Measurements from ENCODE around the gene CLPTM1L. TPM values are rescaled to one million over a fixed set of nuclear protein-coding genes. Genes with fewer than 3 reads are reported as not detected.

Gene CLPTM1L
- total and polyA plus RNA-seq, 2 experiments from 2014 or later = 129 to 130 TPM

DNA sequence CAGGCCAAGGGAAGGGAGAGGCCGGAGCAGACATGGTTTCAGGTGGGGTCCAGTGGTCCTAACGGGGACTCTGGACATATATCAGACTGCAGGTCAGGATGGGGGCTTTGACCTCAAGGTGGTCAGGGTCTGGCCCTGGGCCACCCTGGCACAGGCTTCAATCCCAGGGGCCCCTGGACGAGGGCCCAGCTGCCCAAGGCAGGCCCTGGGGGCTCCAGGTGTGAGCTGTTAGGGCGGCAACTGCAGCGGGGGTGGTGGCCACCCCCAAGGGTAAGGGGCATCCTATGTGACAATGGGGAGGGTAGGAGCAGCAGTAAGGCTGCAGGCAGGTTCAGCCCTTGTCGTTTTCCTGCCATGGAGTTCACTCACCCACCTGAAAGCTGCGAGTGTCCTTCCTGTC is 45.4 kb upstream of the CLPTM1L start:
- H3K36me3 ChIP-seq (replicated peaks; ENCODE audit: insufficient read depth, low read depth) = no peaks in the 10 kb centered on the region
- no peaks in the 10 kb centered on the region for H3K9me3 ChIP-seq (ENCODE audit: low read depth)
- H4K20me1 ChIP-seq (ENCODE audit: insufficient read depth, poor library complexity, severe bottlenecking) = no peaks in the 10 kb centered on the region
- H3K4me3 ChIP-seq = no peak overlapping the region
- DNase-seq (ENCODE audit: low spot score) = no peak
- peaks cover 22% of the 10 kb centered on the region for H3K27me3 ChIP-seq
- peaks cover 2% of the 10 kb centered on the region for H3K4me1 ChIP-seq (ENCODE audit: insufficient read depth)
- H3K9me2 ChIP-seq (replicated peaks; ENCODE audit: insufficient read depth) = no peaks in the 10 kb centered on the region
- H2AFZ ChIP-seq = no peak overlapping the region
- TF ChIP-seq EZH2phosphoT487 (IDR thresholded peaks at IDR 0.05; ENCODE audit: low read depth, severe bottlenecking, unreplicated experiment) (no peak), EZH2 (IDR thresholded peaks at IDR 0.05; ENCODE audit: borderline replicate concordance) (no peak)
- TF ChIP-seq, protein P1, sequence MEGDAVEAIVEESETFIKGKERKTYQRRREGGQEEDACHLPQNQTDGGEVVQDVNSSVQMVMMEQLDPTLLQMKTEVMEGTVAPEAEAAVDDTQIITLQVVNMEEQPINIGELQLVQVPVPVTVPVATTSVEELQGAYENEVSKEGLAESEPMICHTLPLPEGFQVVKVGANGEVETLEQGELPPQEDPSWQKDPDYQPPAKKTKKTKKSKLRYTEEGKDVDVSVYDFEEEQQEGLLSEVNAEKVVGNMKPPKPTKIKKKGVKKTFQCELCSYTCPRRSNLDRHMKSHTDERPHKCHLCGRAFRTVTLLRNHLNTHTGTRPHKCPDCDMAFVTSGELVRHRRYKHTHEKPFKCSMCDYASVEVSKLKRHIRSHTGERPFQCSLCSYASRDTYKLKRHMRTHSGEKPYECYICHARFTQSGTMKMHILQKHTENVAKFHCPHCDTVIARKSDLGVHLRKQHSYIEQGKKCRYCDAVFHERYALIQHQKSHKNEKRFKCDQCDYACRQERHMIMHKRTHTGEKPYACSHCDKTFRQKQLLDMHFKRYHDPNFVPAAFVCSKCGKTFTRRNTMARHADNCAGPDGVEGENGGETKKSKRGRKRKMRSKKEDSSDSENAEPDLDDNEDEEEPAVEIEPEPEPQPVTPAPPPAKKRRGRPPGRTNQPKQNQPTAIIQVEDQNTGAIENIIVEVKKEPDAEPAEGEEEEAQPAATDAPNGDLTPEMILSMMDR (IDR thresholded peaks at IDR 0.05; ENCODE audit: poor library complexity) = no peak
- no peak overlapping the region for H3K4me2 ChIP-seq
- no peak overlapping the region for H3K27ac ChIP-seq
- H3K79me2 ChIP-seq = no peaks in the 10 kb centered on the region
- 77% methylated on average over 7 of the region's 7 CpGs for WGBS (ENCODE audit: low lambda C conversion rate, missing lambda C conversion rate)

DNA sequence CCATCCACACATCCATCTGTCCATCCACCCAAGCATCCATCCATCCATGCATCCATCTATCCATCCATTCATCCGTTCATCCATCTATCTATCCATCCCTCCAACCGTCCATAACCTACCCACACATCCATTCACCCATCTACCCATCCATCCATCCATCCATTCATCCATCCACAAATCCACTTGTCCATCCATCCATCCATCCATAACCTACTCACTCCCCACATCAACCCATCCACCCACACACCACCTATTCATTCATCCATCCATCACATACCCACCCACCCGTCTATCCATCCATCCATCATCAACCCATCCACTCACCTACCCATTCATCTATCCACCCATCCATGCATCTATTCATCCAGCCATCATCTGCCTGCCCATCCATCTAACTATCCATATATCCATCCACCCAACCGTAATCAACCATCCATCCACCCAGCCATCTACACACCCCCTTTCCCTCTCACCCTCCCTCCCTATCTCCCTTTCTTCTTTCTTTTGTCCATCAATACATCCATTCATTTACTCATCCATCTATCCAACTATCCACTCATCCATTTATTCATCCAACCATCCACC is 43.6 kb upstream of the CLPTM1L start:
- H3K36me3 ChIP-seq (replicated peaks; ENCODE audit: insufficient read depth, low read depth) = no peaks in the 10 kb centered on the region
- H3K4me3 ChIP-seq = no peak overlapping the region
- H3K4me1 ChIP-seq (ENCODE audit: insufficient read depth) = peaks cover 6% of the 10 kb centered on the region
- no peak for DNase-seq (ENCODE audit: low spot score)
- WGBS (ENCODE audit: low lambda C conversion rate, missing lambda C conversion rate) = 92% methylated on average over 4 of the region's 4 CpGs
- no peak overlapping the region for H2AFZ ChIP-seq
- no peak overlapping the region for H3K4me2 ChIP-seq
- no peaks in the 10 kb centered on the region for H3K9me3 ChIP-seq (ENCODE audit: low read depth)
- no peaks in the 10 kb centered on the region for H3K79me2 ChIP-seq
- TF ChIP-seq EZH2phosphoT487 (IDR thresholded peaks at IDR 0.05; ENCODE audit: low read depth, severe bottlenecking, unreplicated experiment) (no peak), EZH2 (IDR thresholded peaks at IDR 0.05; ENCODE audit: borderline replicate concordance) (no peak)
- TF ChIP-seq, protein P1 (IDR thresholded peaks at IDR 0.05; ENCODE audit: poor library complexity) = no peak
- no peak overlapping the region for H3K27ac ChIP-seq
- H3K9me2 ChIP-seq (replicated peaks; ENCODE audit: insufficient read depth) = no peaks in the 10 kb centered on the region
- peaks cover 17% of the 10 kb centered on the region for H3K27me3 ChIP-seq
- no peaks in the 10 kb centered on the region for H4K20me1 ChIP-seq (ENCODE audit: insufficient read depth, poor library complexity, severe bottlenecking)

DNA sequence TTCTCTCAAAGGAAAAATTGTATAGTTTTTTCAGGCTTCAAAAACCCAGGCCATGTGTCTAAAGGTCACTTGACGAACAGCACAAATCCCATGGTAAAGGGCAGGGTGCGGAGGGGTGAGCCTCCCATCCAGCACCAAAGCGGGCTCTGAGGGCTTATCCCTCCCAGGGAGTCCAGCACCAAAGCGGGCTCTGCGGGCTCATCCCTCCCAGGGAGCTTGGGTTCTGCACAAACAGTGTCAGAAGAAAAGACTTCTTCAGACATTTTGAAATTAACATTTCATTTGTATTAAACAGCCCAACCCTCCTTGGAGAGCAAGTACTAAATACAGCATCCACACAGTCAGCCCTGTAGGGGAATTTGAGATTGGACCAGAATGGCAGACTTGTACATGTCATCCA is 43.0 kb upstream of the CLPTM1L start:
- WGBS (ENCODE audit: low lambda C conversion rate, missing lambda C conversion rate) = 92% methylated on average over 5 of the region's 5 CpGs
- no peak overlapping the region for H2AFZ ChIP-seq

More for the DNA sequence above, 43.0 kb upstream of the CLPTM1L start:
- H3K9me3 ChIP-seq (ENCODE audit: low read depth) = no peaks in the 10 kb centered on the region
- no peak overlapping the region for H3K27ac ChIP-seq
- TF ChIP-seq EZH2phosphoT487 (IDR thresholded peaks at IDR 0.05; ENCODE audit: low read depth, severe bottlenecking, unreplicated experiment) (no peak), EZH2 (IDR thresholded peaks at IDR 0.05; ENCODE audit: borderline replicate concordance) (no peak)
- TF ChIP-seq, protein P1 (IDR thresholded peaks at IDR 0.05; ENCODE audit: poor library complexity) = no peak
- no peak overlapping the region for H3K4me3 ChIP-seq
- H3K9me2 ChIP-seq (replicated peaks; ENCODE audit: insufficient read depth) = no peaks in the 10 kb centered on the region
- no peak for DNase-seq (ENCODE audit: low spot score)
- H3K4me2 ChIP-seq = no peak overlapping the region
- peaks cover 15% of the 10 kb centered on the region for H3K27me3 ChIP-seq
- H3K36me3 ChIP-seq (replicated peaks; ENCODE audit: insufficient read depth, low read depth) = no peaks in the 10 kb centered on the region
- peaks cover 6% of the 10 kb centered on the region for H3K4me1 ChIP-seq (ENCODE audit: insufficient read depth)
- H3K79me2 ChIP-seq = no peaks in the 10 kb centered on the region
- no peaks in the 10 kb centered on the region for H4K20me1 ChIP-seq (ENCODE audit: insufficient read depth, poor library complexity, severe bottlenecking)
